Breast epithelium (tissue), 4 donors: Measurements from ENCODE around the gene RPN2. TPM values are rescaled to one million over a fixed set of nuclear protein-coding genes. Genes with fewer than 3 reads are reported as not detected.

ENCODE experiments used
- DNase-seq, 2 donors: peaks; one replicate each; pipeline ENCODE4 v3.0.0-alpha.2; 2019; ENCODE audit warnings: low spot score in 2 of 2
- H3K27ac ChIP-seq, 2 donors: fragments of 200-600 bp; sonication (generic) in 1 of 2; one replicate each; pipeline ENCODE4 v1.5.1; 2016 to 2019; ENCODE audit warnings: mild to moderate bottlenecking in 1 of 2
- H3K27me3 ChIP-seq, 2 donors: fragments of 200-600 bp; sonication (generic) in 1 of 2; one replicate each; pipeline versions ENCODE4 v1.5.1 to v1.6.0; 2017 to 2019; ENCODE audit warnings: control low read depth in 1 of 2, mild to moderate bottlenecking in 1 of 2
- H3K36me3 ChIP-seq: fragments of 200-600 bp; one replicate; pipeline ENCODE4 v1.5.1; 2019
- H3K4me1 ChIP-seq, 2 donors: fragments of 200-600 bp; sonication (generic); one replicate each; pipeline ENCODE4 v1.5.1; 2016 to 2019; ENCODE audit warnings: control low read depth in 1 of 2
- H3K4me3 ChIP-seq, 3 donors: fragments of 200-600 bp; sonication (generic); 1 replicate in 2 of 3; 2 replicates in 1 of 3; pipeline ENCODE4 v1.5.1; 2016 to 2019; ENCODE audit warnings: mild to moderate bottlenecking in 3 of 3, moderate library complexity in 2 of 3
- H3K9me3 ChIP-seq, 2 donors: fragments of 200-600 bp; sonication (generic) in 1 of 2; one replicate each; pipeline ENCODE4 v1.5.1; 2016 to 2019; ENCODE audit warnings: control low read depth in 1 of 2
- CTCF ChIP-seq, 3 donors: fragments of 450-650 bp; IDR thresholded peaks; one replicate each; pipeline ENCODE4 v1.5.1; 2016 to 2017; ENCODE audit warnings: antibody characterized with exemption in 3 of 3, mild to moderate bottlenecking in 3 of 3, moderate library complexity in 3 of 3
- POLR2A ChIP-seq: fragments of 450-650 bp; IDR thresholded peaks from one replicate; pipeline ENCODE4 v1.6.1; 2016; ENCODE audit warnings: antibody characterized with exemption, mild to moderate bottlenecking, moderate library complexity
- POLR2AphosphoS5 ChIP-seq, 3 donors: sonication (generic); formaldehyde crosslinking; IDR thresholded peaks; one replicate each; pipeline ENCODE4 v1.6.1; 2017; ENCODE audit warnings: antibody characterized with exemption in 3 of 3
- intact Hi-C: fragments of 100-400 bp; cut with DNase I; formaldehyde crosslinking; loops from one replicate; pipeline ENCODE4 v1.15.1; 2023; ENCODE audit warnings: low total_unique reads
- total RNA-seq, 3 donors: library from RNA; depleted of rRNA; stranded (reverse); fragments of >200 nt; gene quantifications; one replicate each; pipeline ENCODE4 v1.1.0, GENCODE V29; 2016

Gene RPN2
- total RNA-seq, 3 donors from 2014 or later: 108 to 161 (median 154) TPM

GRCh38 chr20:37179683-37180524, 774 bp downstream of the RPN2 start:
- Histone ChIP-seq H3K4me1 (peaks cover 3 to 11% of the 10 kb centered on the region in 2 donors), H3K36me3 (no peaks in the 10 kb centered on the region), H3K27me3 (no peaks in the 10 kb centered on the region), H3K4me3 (peak overlapping the region; percentile 82 to 98 (median 96)), H3K27ac (peak overlapping the region; percentile 99), H3K9me3 (no peaks in the 10 kb centered on the region)
- intact Hi-C loops: no loop called here
- TF ChIP-seq POLR2AphosphoS5 (IDR thresholded peaks at IDR 0.05) (no peak), CTCF (IDR thresholded peaks at IDR 0.05) (no peak), POLR2A (no peak)
- DNase-seq: no peak

- intact Hi-C loops: no loop called here
- peak overlapping the region; percentile 19 to 41 for H3K27ac ChIP-seq
- no peaks in the 10 kb centered on the region for H3K36me3 ChIP-seq
- no peaks in the 10 kb centered on the region for H3K9me3 ChIP-seq
- H3K4me1 ChIP-seq: peaks cover 0 to 5% of the 10 kb centered on the region in 2 donors
- TF ChIP-seq CTCF (IDR thresholded peaks at IDR 0.05) (no peak), POLR2AphosphoS5 (IDR thresholded peaks at IDR 0.05) (no peak), POLR2A (no peak)
- H3K4me3 ChIP-seq: no peak overlapping the region
- H3K27me3 ChIP-seq: no peaks in the 10 kb centered on the region
- peak in 1 of 2 donors; percentile 28 for DNase-seq
These were observed 6.6 kb downstream of the RPN2 start for GRCh38 chr20:37185686-37186085.

- no peak overlapping the region for H3K27ac ChIP-seq
- peaks cover 0 to 12% of the 10 kb centered on the region in 2 donors for H3K4me1 ChIP-seq
These were observed 9.7 kb downstream of the RPN2 start for GRCh38 chr20:37188787-37189186.

GRCh38 chr20:37189416-37190016, 10.4 kb downstream of the RPN2 start:
- no peak for DNase-seq
- H3K27ac ChIP-seq: no peak overlapping the region
- H3K4me3 ChIP-seq: no peak overlapping the region
- no peak for TF ChIP-seq CTCF (IDR thresholded peaks at IDR 0.05)
- TF ChIP-seq POLR2A: no peak
- TF ChIP-seq POLR2AphosphoS5 (IDR thresholded peaks at IDR 0.05): no peak
- H3K9me3 ChIP-seq: no peaks in the 10 kb centered on the region
- intact Hi-C loops: no loop called here
- no peaks in the 10 kb centered on the region for H3K27me3 ChIP-seq
- peaks cover 0 to 12% of the 10 kb centered on the region in 2 donors for H3K4me1 ChIP-seq
- no peaks in the 10 kb centered on the region for H3K36me3 ChIP-seq

More at GRCh38 chr20:37188787-37189186, 9.7 kb downstream of the RPN2 start:
- intact Hi-C loops: no loop called here
- no peaks in the 10 kb centered on the region for H3K9me3 ChIP-seq
- H3K36me3 ChIP-seq: no peaks in the 10 kb centered on the region
- no peaks in the 10 kb centered on the region for H3K27me3 ChIP-seq
- no peak for DNase-seq
- no peak overlapping the region for H3K4me3 ChIP-seq
- no peak for TF ChIP-seq CTCF (IDR thresholded peaks at IDR 0.05)
- no peak for TF ChIP-seq POLR2A
- TF ChIP-seq POLR2AphosphoS5 (IDR thresholded peaks at IDR 0.05): no peak
